SK-N-SH (cell line): ENCODE data around the gene LPXN. TPM values are rescaled to one million over a fixed set of nuclear protein-coding genes. Genes with fewer than 3 reads are reported as not detected.

Experiments
- CTCF ChIA-PET: fragments of 300-600, 350-600 bp; formaldehyde crosslinking; extraction: SDS; loops from one replicate; lab custom pipeline; 2021; lab: Yijun Ruan, JAX
- POLR2A ChIA-PET: fragments of 350-600 bp; sonication (Branson Sonifier 250); formaldehyde crosslinking; extraction: SDS; loops from one replicate; lab custom pipeline; 2020; ENCODE audit warnings: antibody characterized with exemption, inconsistent platforms; lab: Yijun Ruan, JAX
- DNase-seq: peaks from one replicate; pipeline ENCODE4 v3.0.0; 2012
- H2AFZ ChIP-seq: fragments of 200-600 bp; sonication (generic); 2 replicates; pipeline ENCODE4 v1.8.1; 2016; ENCODE audit warnings: antibody characterized with exemption, mild to moderate bottlenecking, low read depth
- H3F3A ChIP-seq: fragments of 200-600 bp; sonication (generic); replicated peaks from 2 replicates; pipeline ENCODE3; 2016; ENCODE audit warnings: antibody characterized with exemption, mild to moderate bottlenecking; ENCODE audit not compliant: insufficient read depth
- H3K27ac ChIP-seq, 2 experiments: fragments of 200-500 bp in 1 of 2; fragments of 200-600 bp in 1 of 2; sonication (Bioruptor generic) in 1 of 2; sonication (generic), shearing (Covaris generic) in 1 of 2; 2 replicates each; pipeline versions ENCODE4 v1.5.1 to v1.6.1; 2014 to 2016; ENCODE audit warnings: low read depth in 2 of 2, inconsistent platforms in 1 of 2, low read length in 1 of 2, mild to moderate bottlenecking in 1 of 2, mixed read lengths in 1 of 2
- H3K27me3 ChIP-seq: fragments of 200-600 bp; sonication (generic), shearing (Covaris generic); 2 replicates; pipeline ENCODE4 v1.6.1; 2016; ENCODE audit warnings: mixed run types; ENCODE audit not compliant: insufficient read depth
- H3K36me3 ChIP-seq, 2 experiments: fragments of 200-500 bp in 1 of 2; fragments of 200-600 bp in 1 of 2; sonication (Bioruptor generic) in 1 of 2; sonication (generic) in 1 of 2; replicated peaks in 1 of 2; 2 replicates each; pipeline versions ENCODE3 to v1.5.1; 2014 to 2016; ENCODE audit warnings: low read length in 1 of 2, mild to moderate bottlenecking in 1 of 2; ENCODE audit not compliant: insufficient read depth in 2 of 2, control insufficient read depth in 1 of 2
- H3K4me1 ChIP-seq, 2 experiments: fragments of 200-500 bp in 1 of 2; fragments of 200-600 bp in 1 of 2; sonication (Bioruptor generic) in 1 of 2; sonication (generic), shearing (Covaris generic) in 1 of 2; 2 replicates each; pipeline versions ENCODE4 v1.5.1 to v1.6.1; 2014 to 2016; ENCODE audit warnings: low read depth in 1 of 2, low read length in 1 of 2, mixed run types in 1 of 2; ENCODE audit not compliant: insufficient read depth in 2 of 2, control insufficient read depth in 1 of 2
- H3K4me2 ChIP-seq: fragments of 200-600 bp; sonication (generic), shearing (Covaris generic); 2 replicates; pipeline ENCODE4 v1.6.1; 2017; ENCODE audit warnings: mixed run types
- H3K4me3 ChIP-seq, 2 experiments: fragments of 200-500 bp in 1 of 2; fragments of 200-600 bp in 1 of 2; sonication (Bioruptor generic) in 1 of 2; sonication (generic), shearing (Covaris generic) in 1 of 2; 2 replicates each; pipeline versions ENCODE4 v1.5.1 to v1.8.1; 2014 to 2016; ENCODE audit warnings: low read depth in 2 of 2, inconsistent platforms in 1 of 2, low read length in 1 of 2, mild to moderate bottlenecking in 1 of 2, mixed read lengths in 1 of 2, moderate library complexity in 1 of 2
- H3K79me2 ChIP-seq: fragments of 200-600 bp; sonication (generic); 2 replicates; pipeline ENCODE4 v1.8.1; 2017; ENCODE audit warnings: mild to moderate bottlenecking; ENCODE audit not compliant: insufficient read depth
- H3K9ac ChIP-seq: fragments of 200-600 bp; sonication (generic); 2 replicates; pipeline ENCODE4 v1.6.1; 2017; ENCODE audit warnings: mixed run types
- H3K9me2 ChIP-seq: fragments of 200-600 bp; sonication (generic); 2 replicates; pipeline ENCODE4 v1.6.1; 2017; ENCODE audit warnings: mixed run types
- H3K9me3 ChIP-seq: fragments of 200-600 bp; sonication (generic); 2 replicates; pipeline ENCODE4 v1.6.1; 2017; ENCODE audit warnings: mixed run types, mild to moderate bottlenecking, moderate library complexity
- H4K20me1 ChIP-seq: fragments of 200-600 bp; sonication (generic); 2 replicates; pipeline ENCODE4 v1.6.1; 2017; ENCODE audit warnings: mild to moderate bottlenecking, mixed run types; ENCODE audit not compliant: insufficient read depth
- CHD2 ChIP-seq: fragments of 150-350 bp; IDR thresholded peaks from 2 replicates; pipeline ENCODE4 v1.6.1; 2018; ENCODE audit warnings: low read length; ENCODE audit not compliant: partially characterized antibody
- CTCF ChIP-seq: fragments of 200-600 bp; sonication (generic); IDR thresholded peaks from 2 replicates; pipeline ENCODE4 v1.6.1; 2017; ENCODE audit warnings: antibody characterized with exemption, mild to moderate bottlenecking, moderate library complexity
- ELF1 ChIP-seq: IDR thresholded peaks from 2 replicates; pipeline ENCODE4 v1.4.0; 2012
- GATA2 ChIP-seq: sonication (generic); formaldehyde crosslinking; IDR thresholded peaks from 2 replicates; pipeline ENCODE4 v1.5.0; 2020; ENCODE audit warnings: mild to moderate bottlenecking, missing genetic modification reagents
- JUND ChIP-seq: IDR thresholded peaks from 2 replicates; pipeline ENCODE4 v1.4.0; 2012
- NFIC ChIP-seq: IDR thresholded peaks from 2 replicates; pipeline ENCODE4 v1.4.0; 2012; ENCODE audit warnings: borderline replicate concordance
- RAD21 ChIP-seq: IDR thresholded peaks from 2 replicates; pipeline ENCODE4 v1.6.1; 2012; ENCODE audit warnings: mild to moderate bottlenecking, low read length
- REST ChIP-seq: IDR thresholded peaks from 2 replicates; pipeline ENCODE4 v1.6.1; 2012; ENCODE audit warnings: mild to moderate bottlenecking, low read depth, low read length, moderate library complexity
- RFX5 ChIP-seq: IDR thresholded peaks from 2 replicates; pipeline ENCODE4 v1.6.1; 2012; ENCODE audit warnings: mild to moderate bottlenecking, improper control_type of control experiment, low read length
- RXRA ChIP-seq: IDR thresholded peaks from 2 replicates; pipeline ENCODE4 v1.4.0; 2012; ENCODE audit warnings: low read depth, mild to moderate bottlenecking, borderline replicate concordance
- SIN3A ChIP-seq: IDR thresholded peaks from 2 replicates; pipeline ENCODE4 v1.6.1; 2012; ENCODE audit warnings: low read depth, mild to moderate bottlenecking, low read length, moderate library complexity, borderline replicate concordance
- TAF1 ChIP-seq: IDR thresholded peaks from 2 replicates; pipeline ENCODE4 v1.6.1; 2012; ENCODE audit warnings: low read depth, mild to moderate bottlenecking, low read length, moderate library complexity, borderline replicate concordance
- TCF12 ChIP-seq: IDR thresholded peaks from 2 replicates; pipeline ENCODE4 v1.4.0; 2012
- TEAD4 ChIP-seq: IDR thresholded peaks from 2 replicates; pipeline ENCODE4 v1.4.0; 2012; ENCODE audit warnings: mild to moderate bottlenecking, borderline replicate concordance; ENCODE audit not compliant: insufficient read depth
- USF2 ChIP-seq: fragments of 150-350 bp; IDR thresholded peaks from 2 replicates; pipeline ENCODE4 v1.6.1; 2017; ENCODE audit warnings: antibody characterized with exemption, low read length, low read depth, borderline replicate concordance
- YY1 ChIP-seq: IDR thresholded peaks from 2 replicates; pipeline ENCODE4 v1.4.0; 2012; ENCODE audit warnings: low read depth, mild to moderate bottlenecking
- WGBS: methylation state at CpG from one replicate; pipeline ENCODE4 v1.1.6; 2017; ENCODE audit warnings: low lambda C conversion rate; 5-methylcytosine and 5-hydroxymethylcytosine counted together
- polyA plus RNA-seq, 3 experiments: library from polyadenylated mRNA; depleted of rRNA; stranded (reverse); fragments of >200 nt; gene quantifications; 2 replicates each; pipeline ENCODE4 v1.2.3, GENCODE V29; 2012
- TF ChIP-seq, protein P1 (sequence below): IDR thresholded peaks from 2 replicates; pipeline ENCODE4 v1.4.0; 2012; ENCODE audit warnings: low read depth, borderline replicate concordance
- TF ChIP-seq, protein P2 (sequence below): IDR thresholded peaks from 2 replicates; pipeline ENCODE4 v1.4.0; 2012; ENCODE audit warnings: low read depth, borderline replicate concordance

Gene LPXN
- polyA plus RNA-seq, 1 of the 3 experiments (the other 2 are of a cell fraction) = 4.4 TPM

DNA sequence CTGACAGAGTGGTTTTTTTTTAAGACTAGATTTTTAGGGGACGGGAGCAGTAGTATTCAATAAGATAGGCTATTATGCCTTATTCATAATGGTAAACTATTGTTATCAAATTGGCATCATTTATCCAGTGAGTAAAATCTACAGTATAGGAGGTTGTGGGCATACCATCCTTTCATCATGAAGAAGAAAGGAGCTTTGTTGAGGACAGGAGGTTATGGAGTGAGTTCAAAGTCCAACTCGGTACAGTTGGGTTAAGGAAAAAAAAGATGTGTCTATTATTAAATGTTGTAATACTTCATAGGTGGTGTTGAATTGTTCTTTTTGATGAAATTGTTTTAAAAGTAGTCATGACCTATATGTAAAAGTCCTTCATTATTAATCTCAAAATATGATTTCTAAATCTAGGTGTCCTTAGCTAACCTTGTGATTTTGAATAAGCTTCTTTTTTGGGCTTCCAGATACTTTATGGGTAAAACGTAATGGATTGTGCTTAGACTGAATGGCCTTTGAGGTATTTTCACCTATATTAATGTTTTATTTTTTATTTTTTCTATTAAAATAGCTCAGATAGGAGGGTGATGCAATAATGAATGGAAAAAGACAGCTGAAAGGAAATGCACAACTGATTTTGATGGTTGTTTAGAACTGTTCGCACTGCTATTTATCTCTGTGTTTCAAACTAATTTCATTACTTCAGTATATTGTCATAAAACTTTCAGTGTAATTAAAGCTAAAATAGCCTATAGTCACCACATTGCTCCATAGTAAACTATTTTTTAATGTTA, 31.5 kb upstream of the LPXN start:
- no peak for DNase-seq
- CTCF ChIA-PET = interaction anchor here (1.2 to 2.2 kb wide), 3 partner anchors 23 to 47 kb away, joined by 3 to 10 read pairs (median 3); no protein-coding TSS in a partner anchor
- Histone ChIP-seq H2AFZ (no peak overlapping the region), H3K27me3 (no peaks in the 10 kb centered on the region), H3K9me3 (no peaks in the 10 kb centered on the region), H3K4me1 (peaks cover 0 to 8% of the 10 kb centered on the region in 2 experiments; a peak in 3 of 4 replicates), H3K27ac (no peak overlapping the region), H3K4me3 (no peak overlapping the region), H3K79me2 (peaks cover 91% of the 10 kb centered on the region), H3F3A (peaks cover 4% of the 10 kb centered on the region), H3K4me2 (no peak overlapping the region), H3K9ac (no peak overlapping the region), H4K20me1 (peaks cover 58% of the 10 kb centered on the region), H3K36me3 (peaks cover 23 to 29% of the 10 kb centered on the region in 2 experiments), H3K9me2 (no peaks in the 10 kb centered on the region)
- WGBS = 97% methylated on average over 4 of the region's 4 CpGs
- POLR2A ChIA-PET = no interaction called here
- no peak for TF ChIP-seq YY1
- TF ChIP-seq, protein P1, sequence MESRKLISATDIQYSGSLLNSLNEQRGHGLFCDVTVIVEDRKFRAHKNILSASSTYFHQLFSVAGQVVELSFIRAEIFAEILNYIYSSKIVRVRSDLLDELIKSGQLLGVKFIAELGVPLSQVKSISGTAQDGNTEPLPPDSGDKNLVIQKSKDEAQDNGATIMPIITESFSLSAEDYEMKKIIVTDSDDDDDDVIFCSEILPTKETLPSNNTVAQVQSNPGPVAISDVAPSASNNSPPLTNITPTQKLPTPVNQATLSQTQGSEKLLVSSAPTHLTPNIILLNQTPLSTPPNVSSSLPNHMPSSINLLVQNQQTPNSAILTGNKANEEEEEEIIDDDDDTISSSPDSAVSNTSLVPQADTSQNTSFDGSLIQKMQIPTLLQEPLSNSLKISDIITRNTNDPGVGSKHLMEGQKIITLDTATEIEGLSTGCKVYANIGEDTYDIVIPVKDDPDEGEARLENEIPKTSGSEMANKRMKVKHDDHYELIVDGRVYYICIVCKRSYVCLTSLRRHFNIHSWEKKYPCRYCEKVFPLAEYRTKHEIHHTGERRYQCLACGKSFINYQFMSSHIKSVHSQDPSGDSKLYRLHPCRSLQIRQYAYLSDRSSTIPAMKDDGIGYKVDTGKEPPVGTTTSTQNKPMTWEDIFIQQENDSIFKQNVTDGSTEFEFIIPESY = no peak
- no peak for TF ChIP-seq RFX5
- TF ChIP-seq GATA2 (CRISPR knock-in tag) = no peak
- no peak for TF ChIP-seq TAF1
- TF ChIP-seq TCF12 = no peak
- TF ChIP-seq SIN3A = no peak
- TF ChIP-seq, protein P2, sequence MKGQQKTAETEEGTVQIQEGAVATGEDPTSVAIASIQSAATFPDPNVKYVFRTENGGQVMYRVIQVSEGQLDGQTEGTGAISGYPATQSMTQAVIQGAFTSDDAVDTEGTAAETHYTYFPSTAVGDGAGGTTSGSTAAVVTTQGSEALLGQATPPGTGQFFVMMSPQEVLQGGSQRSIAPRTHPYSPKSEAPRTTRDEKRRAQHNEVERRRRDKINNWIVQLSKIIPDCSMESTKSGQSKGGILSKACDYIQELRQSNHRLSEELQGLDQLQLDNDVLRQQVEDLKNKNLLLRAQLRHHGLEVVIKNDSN = no peak
- no peak for TF ChIP-seq TEAD4

- no peaks in the 10 kb centered on the region for H3K9me2 ChIP-seq
- H3K4me2 ChIP-seq = no peak overlapping the region
- no peak overlapping the region for H2AFZ ChIP-seq
- no peak for DNase-seq
- 96% methylated on average over 2 of the region's 2 CpGs for WGBS
- ChIA-PET POLR2A (no interaction called here), CTCF (interaction anchor here (1.7 kb wide), 1 partner anchor 10 kb away, joined by 4 read pairs; no protein-coding TSS in a partner anchor)
- no peak overlapping the region for H3K4me3 ChIP-seq
- peaks cover 0 to 4% of the 10 kb centered on the region in 2 experiments for H3K36me3 ChIP-seq
- H3K27ac ChIP-seq = no peak overlapping the region
- no peaks in the 10 kb centered on the region for H3K9me3 ChIP-seq
- peaks cover 0 to 8% of the 10 kb centered on the region in 2 experiments; a peak in 2 of 4 replicates for H3K4me1 ChIP-seq
- H3K27me3 ChIP-seq = no peaks in the 10 kb centered on the region
- peaks cover 68% of the 10 kb centered on the region for H4K20me1 ChIP-seq
- peaks cover 99% of the 10 kb centered on the region for H3K79me2 ChIP-seq
- no peaks in the 10 kb centered on the region for H3F3A ChIP-seq
- no peak overlapping the region for H3K9ac ChIP-seq
- TF ChIP-seq RAD21 (no peak), RXRA (no peak), JUND (no peak), NFIC (no peak), USF2 (no peak), CHD2 (no peak), RFX5 (no peak), CTCF (no peak), REST (no peak), ELF1 (no peak)
These were observed 24.9 kb upstream of the LPXN start for GRCh38 chr11:58600510-58600909.
